Activated B cell treated with CpG ODN at 0.5 μM for 24 hours (primary cell): Measurements from ENCODE around the gene CUX1. TPM values are rescaled to one million over a fixed set of nuclear protein-coding genes. Genes with fewer than 3 reads are reported as not detected.

Source experiments
- ATAC-seq: fragments of 200-7000 bp; cut with Tn5 transposase; one replicate; pipeline ENCODE4 v1.10.0; 2021; ENCODE audit warnings: low read depth, mild to moderate bottlenecking, moderate library complexity
- CTCF ChIA-PET: fragments of 350-600 bp; sonication (Branson Sonifier 250); formaldehyde crosslinking; loops from one replicate; lab custom pipeline; 2021; ENCODE audit warnings: antibody characterized with exemption; lab: Charles Lee
- POLR2A ChIA-PET: fragments of 350-600 bp; sonication (Branson Sonifier 250); formaldehyde crosslinking; loops from one replicate; lab custom pipeline; 2021; ENCODE audit warnings: antibody characterized with exemption; lab: Charles Lee
- DNase-seq: peaks from one replicate; pipeline ENCODE4 v3.0.0; 2022
- H3K27ac Mint-ChIP-seq: one replicate; pipeline ENCODE4 v1.8.0; 2020; ENCODE audit warnings: mixed read lengths
- H3K27me3 Mint-ChIP-seq: one replicate; pipeline ENCODE4 v1.8.0; 2021; ENCODE audit warnings: mixed read lengths
- H3K36me3 Mint-ChIP-seq: one replicate; pipeline ENCODE4 v1.8.0; 2021; ENCODE audit warnings: low read depth, mixed read lengths
- H3K4me1 Mint-ChIP-seq: one replicate; pipeline ENCODE4 v1.8.0; 2021; ENCODE audit warnings: mixed read lengths
- H3K4me3 Mint-ChIP-seq: one replicate; pipeline ENCODE4 v1.8.0; 2020; ENCODE audit warnings: mild to moderate bottlenecking, mixed read lengths
- H3K9me3 Mint-ChIP-seq: one replicate; pipeline ENCODE4 v1.8.0; 2020; ENCODE audit warnings: mixed read lengths
- CTCF ChIP-seq: fragments of 200-600 bp; IDR thresholded peaks from one replicate; pipeline ENCODE4 v1.8.0; 2022; ENCODE audit warnings: antibody characterized with exemption, mild to moderate bottlenecking
- intact Hi-C: fragments of 100-400 bp; cut with micrococcal nuclease; formaldehyde crosslinking; loops from one replicate; pipeline ENCODE4 v1.15.1; 2024
- total RNA-seq: library from RNA; stranded (reverse); gene quantifications from 2 replicates; pipeline ENCODE4 v1.2.3, GENCODE V29; 2022

Gene CUX1
- total RNA-seq, 1 donor from 2014 or later = 61.7 TPM

- Mint-ChIP-seq H3K4me3 (no peak overlapping the region), H3K27me3 (no peaks in the 10 kb centered on the region), H3K4me1 (no peaks in the 10 kb centered on the region), H3K9me3 (no peaks in the 10 kb centered on the region), H3K27ac (no peak overlapping the region), H3K36me3 (no peaks in the 10 kb centered on the region)
- ATAC-seq (no peak), DNase-seq (no peak)
- intact Hi-C loops = no loop called here
- POLR2A ChIA-PET = no interaction called here
- CTCF ChIA-PET = no interaction called here
- TF ChIP-seq CTCF = no peak
These were observed 441.3 kb downstream of the CUX1 start for GRCh38 chr7:102258749-102259107.

- ChIA-PET CTCF (no interaction called here), POLR2A (no interaction called here)
- Mint-ChIP-seq H3K36me3 (no peaks in the 10 kb centered on the region), H3K27ac (no peak overlapping the region), H3K27me3 (no peaks in the 10 kb centered on the region), H3K4me1 (no peaks in the 10 kb centered on the region), H3K9me3 (no peaks in the 10 kb centered on the region), H3K4me3 (no peak overlapping the region)
- TF ChIP-seq CTCF = no peak
- intact Hi-C loops = no loop called here
- no peak for ATAC-seq
- DNase-seq = no peak
These were observed 443.4 kb downstream of the CUX1 start for GRCh38 chr7:102260856-102261255.

GRCh38 chr7:102261451-102261850 is 444.0 kb downstream of the CUX1 start:
- ATAC-seq (no peak), DNase-seq (no peak)

GRCh38 chr7:102262546-102262945 is 445.1 kb downstream of the CUX1 start:
- Mint-ChIP-seq H3K27me3 (no peaks in the 10 kb centered on the region), H3K36me3 (no peaks in the 10 kb centered on the region), H3K4me3 (no peak overlapping the region), H3K4me1 (no peaks in the 10 kb centered on the region), H3K27ac (no peak overlapping the region), H3K9me3 (no peaks in the 10 kb centered on the region)
- DNase-seq (no peak), ATAC-seq (no peak)
- intact Hi-C loops = no loop called here
- CTCF ChIA-PET = no interaction called here
- TF ChIP-seq CTCF = no peak
- POLR2A ChIA-PET = interaction anchor here (0.7 kb wide), 1 partner anchor 708 kb away, joined by 5 read pairs; no protein-coding TSS in a partner anchor

More at GRCh38 chr7:102261451-102261850, 444.0 kb downstream of the CUX1 start:
- CTCF ChIA-PET = no interaction called here
- POLR2A ChIA-PET = no interaction called here
- TF ChIP-seq CTCF = no peak
- Mint-ChIP-seq H3K36me3 (no peaks in the 10 kb centered on the region), H3K4me1 (no peaks in the 10 kb centered on the region), H3K4me3 (no peak overlapping the region), H3K27me3 (no peaks in the 10 kb centered on the region), H3K9me3 (no peaks in the 10 kb centered on the region), H3K27ac (no peak overlapping the region)
- intact Hi-C loops = no loop called here

GRCh38 chr7:102264367-102264891 is 447.0 kb downstream of the CUX1 start:
- H3K4me1 Mint-ChIP-seq = no peaks in the 10 kb centered on the region
- no peak for DNase-seq
- ChIA-PET CTCF (no interaction called here), POLR2A (no interaction called here)
- intact Hi-C loops = no loop called here
- no peak overlapping the region for H3K27ac Mint-ChIP-seq
- H3K27me3 Mint-ChIP-seq = no peaks in the 10 kb centered on the region
- no peak overlapping the region for H3K4me3 Mint-ChIP-seq
- H3K36me3 Mint-ChIP-seq = no peaks in the 10 kb centered on the region
- no peaks in the 10 kb centered on the region for H3K9me3 Mint-ChIP-seq
- ATAC-seq = no peak
- no peak for TF ChIP-seq CTCF
